Amniotic stem cell (primary cell): Measurements from ENCODE around the gene RGS7.

Source experiments
- DNase-seq: peaks from one replicate; lab custom pipeline; 2025; lab: John Stamatoyannopoulos, UW

RGS7 gene

GRCh38 chr1:241356519-241357365, at the start of gene RGS7:
RGS7 (minus strand) TSS chr1:241357205.
- DNase-seq, result peak; percentile 16

GRCh38 chr1:241406421-241406820, 49.4 kb upstream of the RGS7 start:
- DNase-seq, result no peak

- no peak for DNase-seq
Observed at GRCh38 chr1:241401156-241401555, 44.2 kb upstream of the RGS7 start.

GRCh38 chr1:241396747-241397681, 40.0 kb upstream of the RGS7 start:
- DNase-seq, result no peak

- DNase-seq, result no peak
Observed at GRCh38 chr1:241391926-241392710, 35.1 kb upstream of the RGS7 start.

- no peak for DNase-seq
Observed at GRCh38 chr1:241390526-241390925, 33.5 kb upstream of the RGS7 start.

GRCh38 chr1:241389400-241389799, 32.4 kb upstream of the RGS7 start:
- DNase-seq, result no peak

GRCh38 chr1:241387216-241387615, 30.2 kb upstream of the RGS7 start:
- DNase-seq, result no peak

- DNase-seq, result no peak
Observed at GRCh38 chr1:241376701-241377100, 19.7 kb upstream of the RGS7 start.

- no peak for DNase-seq
Observed at GRCh38 chr1:241375886-241376285, 18.9 kb upstream of the RGS7 start.

- no peak for DNase-seq
Observed at GRCh38 chr1:241366196-241366595, 9.2 kb upstream of the RGS7 start.

GRCh38 chr1:241362350-241362749, 5.3 kb upstream of the RGS7 start:
- no peak for DNase-seq

GRCh38 chr1:241357366-241358340, 648 bp upstream of the RGS7 start:
- DNase-seq, result no peak

- DNase-seq, result no peak
Observed at GRCh38 chr1:241356187-241356518, 852 bp downstream of the RGS7 start.

GRCh38 chr1:241355311-241356010, 1.5 kb downstream of the RGS7 start:
- DNase-seq, result no peak

- DNase-seq, result no peak
Observed at GRCh38 chr1:241352401-241352800, 4.6 kb downstream of the RGS7 start.

GRCh38 chr1:241351841-241352240, 5.2 kb downstream of the RGS7 start:
- DNase-seq, result no peak

- no peak for DNase-seq
Observed at GRCh38 chr1:241343956-241344355, 13.0 kb downstream of the RGS7 start.

- DNase-seq, result no peak
Observed at GRCh38 chr1:241336335-241336734, 20.7 kb downstream of the RGS7 start.

- DNase-seq, result no peak
Observed at GRCh38 chr1:241332987-241333386, 24.0 kb downstream of the RGS7 start.
